ENCODE results near the gene PLOD3.

Gene PLOD3

GRCh38 chr7:101250324-101250723 is 32.9 kb upstream of the PLOD3 start:
- H3F3A ChIP-seq (ENCODE audit: control insufficient read depth, insufficient read depth) = peaks cover 11% of the 10 kb centered on the region
- peaks cover 37% of the 10 kb centered on the region for H3K36me3 ChIP-seq (ENCODE audit: control insufficient read depth, low read length)
- no peak overlapping the region for H3K27ac ChIP-seq (ENCODE audit: low read depth, low read length)
- H3K9me3 ChIP-seq (ENCODE audit: control insufficient read depth, insufficient read depth, low read length) = no peaks in the 10 kb centered on the region
- H3K4me1 ChIP-seq (ENCODE audit: control insufficient read depth, low read length) = peaks cover 30% of the 10 kb centered on the region
- TF ChIP-seq CTCF (IDR thresholded peaks at IDR 0.05; ENCODE audit: low read depth, low read length, poor library complexity, severe bottlenecking) (no peak), EZH2phosphoT487 (IDR thresholded peaks at IDR 0.05; ENCODE audit: borderline replicate concordance, low read length) (no peak)
- H4K20me1 ChIP-seq (ENCODE audit: control insufficient read depth, insufficient read depth, low read depth, low read length) = peaks cover 8% of the 10 kb centered on the region; the same call in 1 of the 2 replicates
- no peaks in the 10 kb centered on the region for H3K9me2 ChIP-seq (replicated peaks; ENCODE audit: control insufficient read depth, low read length)
- peak overlapping the region; percentile 95 for H3K4me2 ChIP-seq (ENCODE audit: low read length)
- H3K27me3 ChIP-seq (ENCODE audit: control insufficient read depth, low read length) = peaks cover 7% of the 10 kb centered on the region
- H3K4me3 ChIP-seq (ENCODE audit: low read length) = peak overlapping the region; percentile 95
- H3K79me2 ChIP-seq (ENCODE audit: control insufficient read depth, low read length) = peaks cover 63% of the 10 kb centered on the region

GRCh38 chr7:101248276-101248675 is 30.9 kb upstream of the PLOD3 start:
- no peak overlapping the region for H3K4me2 ChIP-seq (ENCODE audit: low read length)
- H4K20me1 ChIP-seq (ENCODE audit: control insufficient read depth, insufficient read depth, low read depth, low read length) = peaks cover 15% of the 10 kb centered on the region; the same call in 1 of the 2 replicates
- peaks cover 42% of the 10 kb centered on the region for H3K4me1 ChIP-seq (ENCODE audit: control insufficient read depth, low read length)
- H3F3A ChIP-seq (ENCODE audit: control insufficient read depth, insufficient read depth) = peaks cover 11% of the 10 kb centered on the region
- H3K36me3 ChIP-seq (ENCODE audit: control insufficient read depth, low read length) = peaks cover 46% of the 10 kb centered on the region
- H3K9me3 ChIP-seq (ENCODE audit: control insufficient read depth, insufficient read depth, low read length) = no peaks in the 10 kb centered on the region
- TF ChIP-seq EZH2phosphoT487 (IDR thresholded peaks at IDR 0.05; ENCODE audit: borderline replicate concordance, low read length) (no peak), CTCF (IDR thresholded peaks at IDR 0.05; ENCODE audit: low read depth, low read length, poor library complexity, severe bottlenecking) (no peak)
- H3K27me3 ChIP-seq (ENCODE audit: control insufficient read depth, low read length) = no peaks in the 10 kb centered on the region
- peaks cover 82% of the 10 kb centered on the region for H3K79me2 ChIP-seq (ENCODE audit: control insufficient read depth, low read length)
- no peak overlapping the region for H3K4me3 ChIP-seq (ENCODE audit: low read length)
- no peak overlapping the region for H3K27ac ChIP-seq (ENCODE audit: low read depth, low read length)
- H3K9me2 ChIP-seq (replicated peaks; ENCODE audit: control insufficient read depth, low read length) = no peaks in the 10 kb centered on the region

- Histone ChIP-seq H3K4me1 (ENCODE audit: control insufficient read depth, low read length) (peaks cover 24% of the 10 kb centered on the region), H3K9me2 (replicated peaks; ENCODE audit: control insufficient read depth, low read length) (no peaks in the 10 kb centered on the region), H3K27ac (ENCODE audit: low read depth, low read length) (0 out of 2 replicates have a peak overlapping the region, but pooled peaks have one; percentile 61), H3F3A (ENCODE audit: control insufficient read depth, insufficient read depth) (peaks cover 11% of the 10 kb centered on the region), H3K4me3 (ENCODE audit: low read length) (peak overlapping the region; percentile 90), H4K20me1 (ENCODE audit: control insufficient read depth, insufficient read depth, low read depth, low read length) (peaks cover 7% of the 10 kb centered on the region; the same call in 1 of the 2 replicates), H3K27me3 (ENCODE audit: control insufficient read depth, low read length) (no peaks in the 10 kb centered on the region), H3K4me2 (ENCODE audit: low read length) (peak overlapping the region; percentile 98), H3K36me3 (ENCODE audit: control insufficient read depth, low read length) (peaks cover 56% of the 10 kb centered on the region), H3K79me2 (ENCODE audit: control insufficient read depth, low read length) (peaks cover 84% of the 10 kb centered on the region), H3K9me3 (ENCODE audit: control insufficient read depth, insufficient read depth, low read length) (no peaks in the 10 kb centered on the region)
- TF ChIP-seq EZH2phosphoT487 (IDR thresholded peaks at IDR 0.05; ENCODE audit: borderline replicate concordance, low read length) (no peak), CTCF (IDR thresholded peaks at IDR 0.05; ENCODE audit: low read depth, low read length, poor library complexity, severe bottlenecking) (no peak)
These were observed 27.8 kb upstream of the PLOD3 start for GRCh38 chr7:101245147-101245668.

Measured in DOHH2 (cell line).